Testis (tissue), 2 donors: Measurements from ENCODE around the gene TRAF2.

ENCODE experiments used
- CTCF ChIP-seq, 3 experiments: fragments of 450-650 bp in 2 of 3; fragments of 200-600 bp in 1 of 3; sonication (generic) in 1 of 3; IDR thresholded peaks; one replicate each; pipeline ENCODE4 v1.5.1; 2016 to 2019; ENCODE audit warnings: antibody characterized with exemption in 3 of 3, mild to moderate bottlenecking in 2 of 3, moderate library complexity in 1 of 3
- POLR2A ChIP-seq: fragments of 450-650 bp; IDR thresholded peaks from one replicate; pipeline ENCODE4 v1.6.1; 2017; ENCODE audit warnings: antibody characterized with exemption, mild to moderate bottlenecking, moderate library complexity

- TF ChIP-seq CTCF (IDR thresholded peaks at IDR 0.05) (no peak), POLR2A (no peak)
Observed at GRCh38 chr9:136916330-136917184, 30.2 kb downstream of the TRAF2 start.
